Adipocyte (in vitro differentiated cells): ENCODE data around the gene ARVCF.

ENCODE experiments used
- DNase-seq: peaks from one replicate; pipeline ENCODE4 v3.0.0-alpha.2; 2015; ENCODE audit warnings: low read depth
- H3K27me3 ChIP-seq: replicated peaks from 2 replicates; pipeline ENCODE4 v1.7.0; 2013; ENCODE audit warnings: mild to moderate bottlenecking, low read length, moderate library complexity; ENCODE audit not compliant: control insufficient read depth, insufficient read depth
- H3K36me3 ChIP-seq: 2 replicates; pipeline ENCODE4 v1.7.0; 2013; ENCODE audit warnings: low read length, mild to moderate bottlenecking, moderate library complexity; ENCODE audit not compliant: control insufficient read depth, insufficient read depth, severe bottlenecking
- H3K4me1 ChIP-seq: 2 replicates; pipeline ENCODE4 v1.7.0; 2013; ENCODE audit warnings: mild to moderate bottlenecking, low read length, moderate library complexity; ENCODE audit not compliant: control insufficient read depth, insufficient read depth
- H3K4me3 ChIP-seq: 2 replicates; pipeline ENCODE4 v1.7.0; 2013; ENCODE audit warnings: mild to moderate bottlenecking, low read length, moderate library complexity
- H3K9ac ChIP-seq: 2 replicates; pipeline ENCODE4 v1.7.0; 2013; ENCODE audit warnings: mild to moderate bottlenecking, low read length, moderate library complexity
- H3K9me3 ChIP-seq: 2 replicates; pipeline ENCODE4 v1.7.0; 2013; ENCODE audit warnings: mild to moderate bottlenecking, low read length, moderate library complexity; ENCODE audit not compliant: control insufficient read depth

The ARVCF gene

DNA sequence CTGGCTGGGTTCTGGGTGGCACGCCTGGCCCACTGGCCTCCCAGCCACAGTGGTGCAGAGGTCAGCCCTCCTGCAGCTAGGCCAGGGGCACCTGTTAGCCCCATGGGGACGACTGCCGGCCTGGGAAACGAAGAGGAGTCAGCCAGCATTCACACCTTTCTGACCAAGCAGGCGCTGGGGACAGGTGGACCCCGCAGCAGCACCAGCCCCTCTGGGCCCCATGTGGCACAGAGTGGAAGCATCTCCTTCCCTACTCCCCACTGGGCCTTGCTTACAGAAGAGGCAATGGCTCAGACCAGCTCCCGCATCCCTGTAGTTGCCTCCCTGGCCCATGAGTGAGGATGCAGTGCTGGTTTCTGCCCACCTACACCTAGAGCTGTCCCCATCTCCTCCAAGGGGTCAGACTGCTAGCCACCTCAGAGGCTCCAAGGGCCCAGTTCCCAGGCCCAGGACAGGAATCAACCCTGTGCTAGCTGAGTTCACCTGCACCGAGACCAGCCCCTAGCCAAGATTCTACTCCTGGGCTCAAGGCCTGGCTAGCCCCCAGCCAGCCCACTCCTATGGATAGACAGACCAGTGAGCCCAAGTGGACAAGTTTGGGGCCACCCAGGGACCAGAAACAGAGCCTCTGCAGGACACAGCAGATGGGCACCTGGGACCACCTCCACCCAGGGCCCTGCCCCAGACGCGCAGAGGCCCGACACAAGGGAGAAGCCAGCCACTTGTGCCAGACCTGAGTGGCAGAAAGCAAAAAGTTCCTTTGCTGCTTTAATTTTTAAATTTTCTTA lies 47.3 kb downstream of the ARVCF start:
- Histone ChIP-seq H3K4me1 (peaks cover 4% of the 10 kb centered on the region), H3K27me3 (no peaks in the 10 kb centered on the region), H3K4me3 (no peak overlapping the region), H3K9ac (no peak overlapping the region), H3K36me3 (peaks cover 30% of the 10 kb centered on the region), H3K9me3 (no peaks in the 10 kb centered on the region)
- no peak for DNase-seq

DNA sequence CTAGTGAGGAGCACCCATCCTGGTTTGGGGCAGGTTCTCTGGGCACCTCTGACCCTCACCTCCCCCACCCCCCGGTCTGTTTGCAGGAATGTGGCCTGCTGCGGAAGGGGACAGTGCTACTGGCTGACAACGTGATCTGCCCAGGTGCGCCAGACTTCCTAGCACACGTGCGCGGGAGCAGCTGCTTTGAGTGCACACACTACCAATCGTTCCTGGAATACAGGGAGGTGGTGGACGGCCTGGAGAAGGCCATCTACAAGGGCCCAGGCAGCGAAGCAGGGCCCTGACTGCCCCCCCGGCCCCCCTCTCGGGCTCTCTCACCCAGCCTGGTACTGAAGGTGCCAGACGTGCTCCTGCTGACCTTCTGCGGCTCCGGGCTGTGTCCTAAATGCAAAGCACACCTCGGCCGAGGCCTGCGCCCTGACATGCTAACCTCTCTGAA lies 48.2 kb downstream of the ARVCF start:
- DNase-seq: no peak
- Histone ChIP-seq H3K27me3 (no peaks in the 10 kb centered on the region), H3K36me3 (peaks cover 30% of the 10 kb centered on the region), H3K4me1 (peaks cover 4% of the 10 kb centered on the region), H3K9me3 (no peaks in the 10 kb centered on the region), H3K4me3 (no peak overlapping the region), H3K9ac (no peak overlapping the region)

DNA sequence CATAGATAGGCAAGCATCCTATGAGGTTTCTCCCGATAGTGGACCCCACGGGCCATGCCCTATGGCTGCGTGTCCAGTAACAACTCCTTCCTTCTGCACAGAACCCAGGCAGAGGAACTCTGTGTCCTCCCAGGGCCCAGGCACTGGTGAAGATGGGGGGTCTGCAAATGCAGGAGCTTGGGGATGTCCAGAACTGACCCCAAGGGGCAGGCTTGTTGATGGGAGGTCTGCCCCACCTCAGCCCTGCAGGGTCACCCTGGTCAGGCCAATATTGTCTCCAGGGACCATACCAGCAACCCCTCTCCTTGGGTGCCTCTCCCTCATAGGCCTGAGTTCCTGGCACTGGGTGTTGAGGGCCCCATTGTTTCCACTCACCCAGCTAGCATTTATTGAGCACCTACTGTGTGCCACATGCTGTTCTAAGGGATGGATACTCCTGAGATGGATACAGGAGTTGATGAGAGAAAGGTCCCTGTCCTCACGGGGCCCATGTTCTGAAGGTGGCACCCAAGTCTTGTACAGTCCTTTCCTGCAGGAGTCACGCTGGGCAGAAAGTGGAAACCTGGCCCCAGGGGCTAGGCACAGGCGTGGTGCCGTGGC lies 48.7 kb downstream of the ARVCF start:
- Histone ChIP-seq H3K4me1 (peaks cover 6% of the 10 kb centered on the region), H3K27me3 (no peaks in the 10 kb centered on the region), H3K9ac (no peak overlapping the region), H3K9me3 (no peaks in the 10 kb centered on the region), H3K36me3 (peaks cover 30% of the 10 kb centered on the region), H3K4me3 (no peak overlapping the region)
- DNase-seq: no peak

DNA sequence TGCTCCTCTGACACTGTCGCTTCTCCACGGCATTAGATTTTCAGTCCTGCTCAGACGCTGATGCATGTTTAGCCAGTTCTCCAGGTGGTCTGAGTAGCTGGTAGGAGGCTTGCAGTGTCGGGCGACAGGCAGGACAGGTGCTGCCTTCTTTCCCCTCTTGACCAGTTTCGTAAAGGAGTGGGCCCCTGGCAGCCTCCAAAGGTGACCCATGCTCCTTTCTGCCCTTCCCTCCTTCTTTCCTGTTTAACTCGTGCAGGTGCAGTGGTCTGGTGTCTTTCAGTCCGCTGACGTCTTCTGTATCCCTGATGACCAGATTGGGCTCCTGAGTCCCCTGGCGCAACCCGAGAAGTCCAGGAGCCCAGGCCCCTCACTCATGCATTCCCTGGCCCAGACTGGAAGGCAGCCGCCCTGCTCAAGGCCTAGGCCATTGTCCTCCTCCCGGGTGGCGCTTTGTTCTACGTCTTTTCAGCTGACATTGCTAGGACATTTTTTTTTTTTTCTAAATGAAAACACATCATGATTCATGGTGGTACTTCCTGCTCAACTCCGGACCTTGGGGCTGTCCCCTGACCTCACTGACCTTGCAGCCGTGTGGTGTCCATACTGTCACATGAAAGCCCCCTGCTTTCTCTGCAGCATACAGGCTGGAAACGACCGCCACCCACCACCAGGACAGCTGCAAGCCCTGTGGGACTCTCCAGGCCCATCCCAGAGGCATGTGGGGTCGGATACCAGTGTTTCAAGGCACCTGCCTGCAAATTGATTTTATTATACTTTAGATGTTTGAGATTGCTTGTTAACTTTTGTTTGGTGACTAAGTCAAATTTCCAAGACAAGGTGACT lies 49.5 kb downstream of the ARVCF start:
- Histone ChIP-seq H3K9ac (no peak overlapping the region), H3K4me1 (peaks cover 11% of the 10 kb centered on the region), H3K9me3 (no peaks in the 10 kb centered on the region), H3K4me3 (no peak overlapping the region), H3K27me3 (no peaks in the 10 kb centered on the region), H3K36me3 (peaks cover 30% of the 10 kb centered on the region)
- no peak for DNase-seq

DNA sequence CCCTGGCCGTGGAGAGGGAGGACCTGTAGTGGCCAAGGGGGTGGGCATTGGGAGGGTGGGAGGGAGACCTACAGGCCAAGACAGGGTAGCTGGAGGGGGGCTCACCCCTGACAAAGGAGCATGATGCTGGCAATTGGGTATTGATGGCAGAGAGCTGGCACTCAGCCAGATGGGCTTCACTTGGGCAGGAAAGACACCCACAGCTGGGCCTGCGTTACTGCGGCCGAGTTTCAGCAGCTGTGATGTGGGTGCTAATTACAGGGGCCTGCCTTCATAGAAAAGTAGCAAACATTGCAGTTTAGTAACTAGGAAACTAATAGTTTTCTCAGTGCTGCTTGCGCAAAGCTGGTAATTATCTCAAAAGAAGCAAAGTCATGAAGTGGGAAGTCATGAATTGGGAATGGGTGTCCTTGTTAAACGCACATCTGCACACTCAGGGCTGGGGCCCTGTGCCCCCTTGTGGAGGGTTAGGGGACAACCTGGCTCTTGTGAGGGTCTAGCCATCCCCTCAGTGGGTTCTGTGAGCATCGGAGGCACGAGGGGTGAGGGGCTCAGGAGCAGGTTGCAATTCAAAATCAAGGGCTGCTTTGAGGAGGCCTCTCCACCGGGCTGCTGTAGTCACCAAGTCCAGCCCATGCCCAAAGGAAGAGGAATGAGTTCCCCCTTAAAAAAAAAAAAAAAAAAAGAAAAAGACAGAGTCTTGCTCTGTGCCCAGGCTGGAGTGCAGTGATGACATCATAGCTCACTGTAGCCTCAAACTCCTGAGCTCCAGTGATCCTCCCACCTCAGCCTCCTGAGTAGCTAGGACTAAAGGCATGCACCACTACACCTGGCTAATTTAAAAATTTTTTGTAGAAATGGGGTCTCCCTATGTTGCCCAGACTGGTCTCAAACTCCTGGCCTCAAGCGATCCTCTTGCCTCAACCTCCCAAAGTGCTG lies 50.6 kb downstream of the ARVCF start:
- Histone ChIP-seq H3K4me3 (no peak overlapping the region), H3K9ac (no peak overlapping the region), H3K4me1 (peaks cover 11% of the 10 kb centered on the region), H3K9me3 (no peaks in the 10 kb centered on the region), H3K27me3 (no peaks in the 10 kb centered on the region), H3K36me3 (peaks cover 30% of the 10 kb centered on the region)
- DNase-seq: peak; percentile 26

DNA sequence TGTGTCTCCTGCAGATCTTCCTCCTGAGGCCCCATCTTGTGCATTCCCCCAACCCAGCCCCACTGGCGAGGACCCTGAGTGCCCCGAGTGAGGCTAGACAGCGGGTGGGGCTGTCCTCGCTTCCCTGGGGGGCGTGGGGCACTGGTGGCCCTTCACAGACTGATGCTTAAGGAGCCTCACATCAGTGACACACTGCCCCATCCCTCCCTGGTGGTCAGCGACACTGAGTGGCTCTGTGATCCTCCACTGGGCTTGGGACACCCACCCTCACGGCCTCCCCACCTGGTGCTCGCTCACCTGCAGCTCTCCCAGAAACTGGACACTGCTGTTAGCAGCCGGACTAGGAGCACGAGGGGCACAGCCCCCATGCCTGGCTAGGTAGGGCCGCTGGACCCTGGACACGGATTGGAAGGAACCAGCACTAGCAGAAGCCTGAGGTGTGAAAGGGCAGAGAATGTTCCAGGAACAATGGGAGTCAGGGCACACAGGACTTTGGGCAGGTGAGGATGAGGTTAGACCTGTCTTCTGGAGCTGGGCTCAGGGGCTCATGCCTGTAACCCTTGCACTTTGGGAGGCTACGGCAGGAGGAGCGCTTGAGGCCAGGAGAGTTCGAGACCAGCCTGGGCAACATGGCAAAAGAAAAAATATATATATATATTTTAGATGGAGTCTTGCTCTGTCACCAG lies 51.8 kb downstream of the ARVCF start:
- H3K4me3 ChIP-seq: no peak overlapping the region
- H3K36me3 ChIP-seq: peaks cover 30% of the 10 kb centered on the region
- no peak for DNase-seq
- H3K9me3 ChIP-seq: no peaks in the 10 kb centered on the region
- H3K27me3 ChIP-seq: no peaks in the 10 kb centered on the region
- H3K4me1 ChIP-seq: peaks cover 13% of the 10 kb centered on the region
- H3K9ac ChIP-seq: no peak overlapping the region

DNA sequence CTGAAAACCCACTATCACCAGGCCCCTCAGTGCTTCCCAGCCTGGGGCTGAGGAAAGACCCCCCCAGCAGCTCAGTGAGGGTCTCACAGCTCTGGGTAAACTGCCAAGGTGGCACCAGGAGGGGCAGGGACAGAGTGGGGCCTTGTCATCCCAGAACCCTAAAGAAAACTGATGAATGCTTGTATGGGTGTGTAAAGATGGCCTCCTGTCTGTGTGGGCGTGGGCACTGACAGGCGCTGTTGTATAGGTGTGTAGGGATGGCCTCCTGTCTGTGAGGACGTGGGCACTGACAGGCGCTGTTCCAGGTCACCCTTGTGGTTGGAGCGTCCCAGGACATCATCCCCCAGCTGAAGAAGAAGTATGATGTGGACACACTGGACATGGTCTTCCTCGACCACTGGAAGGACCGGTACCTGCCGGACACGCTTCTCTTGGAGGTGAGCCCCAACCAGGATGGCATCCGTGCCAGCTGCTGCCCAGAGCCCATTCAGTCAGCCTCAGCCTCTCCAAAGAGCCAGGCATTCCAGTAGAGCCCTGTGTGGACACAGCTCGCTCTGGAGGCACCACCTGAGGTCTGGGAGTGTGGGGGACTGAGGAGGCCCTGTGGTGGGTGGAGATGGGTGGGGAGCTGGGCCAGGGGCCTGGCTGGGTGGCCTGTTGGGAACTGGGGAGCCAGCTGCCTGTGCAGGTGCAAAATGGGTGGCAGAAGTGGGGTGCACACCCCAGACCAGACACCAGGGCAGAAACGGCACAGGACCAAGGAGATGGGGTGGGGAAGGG lies 52.6 kb downstream of the ARVCF start:
- Histone ChIP-seq H3K36me3 (peaks cover 25% of the 10 kb centered on the region), H3K4me3 (no peak overlapping the region), H3K27me3 (no peaks in the 10 kb centered on the region), H3K4me1 (peaks cover 19% of the 10 kb centered on the region), H3K9ac (no peak overlapping the region), H3K9me3 (no peaks in the 10 kb centered on the region)
- no peak for DNase-seq

DNA sequence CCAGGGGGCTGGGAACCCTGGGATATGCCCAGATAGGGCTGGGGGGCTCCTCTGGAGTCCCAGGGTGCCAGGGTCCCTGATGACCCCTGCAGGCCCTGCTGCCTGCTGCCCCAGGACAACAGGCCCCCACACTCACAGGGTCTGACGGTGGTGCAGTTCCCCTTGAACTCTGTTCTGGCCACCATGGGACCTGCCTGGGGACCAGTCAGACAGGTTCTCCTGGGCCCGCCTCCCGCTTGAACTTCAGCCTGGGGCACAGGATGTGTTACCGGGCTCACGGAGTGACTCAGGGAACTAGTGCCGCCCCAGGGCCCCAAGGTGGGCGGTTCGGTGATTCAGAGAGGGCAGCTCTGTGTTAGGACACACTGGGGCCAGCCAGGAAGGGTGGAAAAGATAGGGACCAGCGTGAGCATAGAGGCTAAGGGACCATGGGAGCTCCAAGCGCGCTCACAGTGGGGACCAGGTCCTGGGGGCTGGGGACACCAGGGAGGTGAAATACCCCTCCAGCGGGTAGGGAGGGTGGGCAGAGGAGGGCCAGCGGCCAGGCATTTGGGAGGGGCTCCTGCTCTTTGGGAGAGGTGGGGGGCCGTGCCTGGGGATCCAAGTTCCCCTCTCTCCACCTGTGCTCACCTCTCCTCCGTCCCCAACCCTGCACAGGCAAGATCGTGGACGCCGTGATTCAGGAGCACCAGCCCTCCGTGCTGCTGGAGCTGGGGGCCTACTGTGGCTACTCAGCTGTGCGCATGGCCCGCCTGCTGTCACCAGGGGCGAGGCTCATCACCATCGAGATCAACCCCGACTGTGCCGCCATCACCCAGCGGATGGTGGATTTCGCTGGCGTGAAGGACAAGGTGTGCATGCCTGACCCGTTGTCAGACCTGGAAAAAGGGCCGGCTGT lies 53.5 kb downstream of the ARVCF start:
- Histone ChIP-seq H3K9me3 (no peaks in the 10 kb centered on the region), H3K27me3 (no peaks in the 10 kb centered on the region), H3K36me3 (peaks cover 21% of the 10 kb centered on the region), H3K9ac (peak overlapping the region; percentile 54), H3K4me1 (peaks cover 26% of the 10 kb centered on the region), H3K4me3 (no peak overlapping the region)
- peak; percentile 58 for DNase-seq

DNA sequence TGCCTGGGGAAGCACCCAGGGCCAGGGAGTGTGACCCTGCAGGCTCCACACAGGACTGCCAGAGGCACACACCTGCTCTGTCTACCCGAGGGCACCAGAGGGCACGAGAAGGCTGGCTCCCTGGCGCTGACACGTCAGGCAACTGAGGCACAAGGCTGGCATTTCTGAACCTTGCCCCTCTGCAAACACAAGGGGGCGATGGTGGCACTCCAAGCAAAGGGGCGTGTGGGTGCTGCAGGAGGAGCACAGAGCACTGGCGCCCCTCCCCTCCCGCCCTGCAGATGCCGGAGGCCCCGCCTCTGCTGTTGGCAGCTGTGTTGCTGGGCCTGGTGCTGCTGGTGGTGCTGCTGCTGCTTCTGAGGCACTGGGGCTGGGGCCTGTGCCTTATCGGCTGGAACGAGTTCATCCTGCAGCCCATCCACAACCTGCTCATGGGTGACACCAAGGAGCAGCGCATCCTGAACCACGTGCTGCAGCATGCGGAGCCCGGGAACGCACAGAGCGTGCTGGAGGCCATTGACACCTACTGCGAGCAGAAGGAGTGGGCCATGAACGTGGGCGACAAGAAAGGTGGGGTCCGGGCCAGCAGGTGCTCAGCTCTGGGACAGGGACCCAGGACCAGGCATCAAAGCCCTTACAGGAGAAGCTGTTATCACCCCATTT lies 54.2 kb downstream of the ARVCF start:
- H3K4me3 ChIP-seq: no peak overlapping the region
- peak overlapping the region; percentile 54 for H3K9ac ChIP-seq
- no peaks in the 10 kb centered on the region for H3K27me3 ChIP-seq
- peaks cover 28% of the 10 kb centered on the region for H3K4me1 ChIP-seq
- no peaks in the 10 kb centered on the region for H3K9me3 ChIP-seq
- peaks cover 13% of the 10 kb centered on the region for H3K36me3 ChIP-seq
- peak; percentile 85 for DNase-seq
